GM12873 (cell line): ENCODE results near the gene RMC1.

Source experiments
- CTCF ChIP-seq: IDR thresholded peaks from 2 replicates; pipeline ENCODE4 v1.5.1; 2012; ENCODE audit warnings: low read depth, mild to moderate bottlenecking, moderate library complexity, low read length, control low read depth; ENCODE audit not compliant: insufficient read depth; ENCODE audit errors: missing control alignments

The RMC1 gene

GRCh38 chr18:23538001-23538400 is 34.7 kb downstream of the RMC1 start:
- no peak for TF ChIP-seq CTCF

GRCh38 chr18:23538870-23539269 is 35.6 kb downstream of the RMC1 start:
- TF ChIP-seq CTCF: no peak

GRCh38 chr18:23539296-23539695 is 36.0 kb downstream of the RMC1 start:
- TF ChIP-seq CTCF: no peak

- no peak for TF ChIP-seq CTCF
Measured at GRCh38 chr18:23539911-23540525, 36.7 kb downstream of the RMC1 start.

- no peak for TF ChIP-seq CTCF
Measured at GRCh38 chr18:23540867-23541266, 37.6 kb downstream of the RMC1 start.

GRCh38 chr18:23541349-23542093 is 38.2 kb downstream of the RMC1 start:
- no peak for TF ChIP-seq CTCF

GRCh38 chr18:23542461-23542860 is 39.1 kb downstream of the RMC1 start:
- no peak for TF ChIP-seq CTCF
